ENCODE measurements around the gene MPRIP.

DNA sequence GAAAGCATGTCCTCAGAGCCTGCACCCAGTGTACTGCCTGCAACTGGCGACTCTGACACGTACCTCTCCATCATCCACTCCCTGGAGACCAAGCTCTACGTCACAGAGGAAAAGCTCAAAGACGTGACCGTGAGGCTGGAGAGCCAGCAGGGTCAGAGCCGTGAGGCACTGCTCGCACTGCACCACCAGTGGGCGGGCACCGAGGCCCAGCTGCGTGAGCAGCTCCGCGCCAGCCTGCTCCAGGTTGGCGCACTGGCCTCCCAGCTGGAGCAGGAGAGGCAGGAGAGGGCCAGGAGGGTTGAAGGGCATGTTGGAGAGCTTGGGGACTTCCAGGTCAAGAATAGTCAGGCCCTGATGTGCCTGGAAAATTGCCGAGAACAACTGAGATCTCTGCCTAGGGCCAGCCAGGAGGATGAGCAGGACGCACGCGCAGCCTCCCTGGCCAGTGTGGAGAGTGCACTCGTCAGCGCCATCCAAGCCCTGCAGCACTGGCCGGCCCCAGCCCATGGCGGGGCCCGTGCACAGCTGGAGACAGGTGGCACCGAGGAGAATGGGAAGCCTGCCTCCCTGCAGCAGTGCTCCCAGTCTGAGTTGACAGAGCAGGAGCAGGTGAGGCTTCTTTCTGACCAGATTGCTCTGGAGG is 123.5 kb downstream of the MPRIP start:
- no peak for TF ChIP-seq POLR2A (IDR thresholded peaks at IDR 0.05; ENCODE audit: borderline replicate concordance, extremely low read depth, insufficient read depth, insufficient read length)
- no peak for TF ChIP-seq YY1 (IDR thresholded peaks at IDR 0.05; ENCODE audit: extremely low read depth, insufficient replicate concordance, low read depth, low read length)
- TF ChIP-seq, protein P1, sequence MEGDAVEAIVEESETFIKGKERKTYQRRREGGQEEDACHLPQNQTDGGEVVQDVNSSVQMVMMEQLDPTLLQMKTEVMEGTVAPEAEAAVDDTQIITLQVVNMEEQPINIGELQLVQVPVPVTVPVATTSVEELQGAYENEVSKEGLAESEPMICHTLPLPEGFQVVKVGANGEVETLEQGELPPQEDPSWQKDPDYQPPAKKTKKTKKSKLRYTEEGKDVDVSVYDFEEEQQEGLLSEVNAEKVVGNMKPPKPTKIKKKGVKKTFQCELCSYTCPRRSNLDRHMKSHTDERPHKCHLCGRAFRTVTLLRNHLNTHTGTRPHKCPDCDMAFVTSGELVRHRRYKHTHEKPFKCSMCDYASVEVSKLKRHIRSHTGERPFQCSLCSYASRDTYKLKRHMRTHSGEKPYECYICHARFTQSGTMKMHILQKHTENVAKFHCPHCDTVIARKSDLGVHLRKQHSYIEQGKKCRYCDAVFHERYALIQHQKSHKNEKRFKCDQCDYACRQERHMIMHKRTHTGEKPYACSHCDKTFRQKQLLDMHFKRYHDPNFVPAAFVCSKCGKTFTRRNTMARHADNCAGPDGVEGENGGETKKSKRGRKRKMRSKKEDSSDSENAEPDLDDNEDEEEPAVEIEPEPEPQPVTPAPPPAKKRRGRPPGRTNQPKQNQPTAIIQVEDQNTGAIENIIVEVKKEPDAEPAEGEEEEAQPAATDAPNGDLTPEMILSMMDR (IDR thresholded peaks at IDR 0.05 in 2 of 3, conservative IDR thresholded peaks at IDR 0.05 in 1 of 3; ENCODE audit: borderline replicate concordance in 1 of 3, insufficient read depth in 1 of 3, low read depth in 2 of 3, low read length in 2 of 3), result no peak
- TF ChIP-seq POLR2AphosphoS5 (IDR thresholded peaks at IDR 0.05; ENCODE audit: low read depth, low read length), result no peak
- TF ChIP-seq EZH2 (IDR thresholded peaks at IDR 0.05), result no peak
- no peak for TF ChIP-seq CBX3 (IDR thresholded peaks at IDR 0.05; ENCODE audit: low read depth)
- no peak for TF ChIP-seq ZFX (IDR thresholded peaks at IDR 0.05)
- no peak for TF ChIP-seq TCF7L2 (IDR thresholded peaks at IDR 0.05; ENCODE audit: borderline replicate concordance, extremely low read depth, insufficient read depth, insufficient read length)
- TF ChIP-seq, protein P2, sequence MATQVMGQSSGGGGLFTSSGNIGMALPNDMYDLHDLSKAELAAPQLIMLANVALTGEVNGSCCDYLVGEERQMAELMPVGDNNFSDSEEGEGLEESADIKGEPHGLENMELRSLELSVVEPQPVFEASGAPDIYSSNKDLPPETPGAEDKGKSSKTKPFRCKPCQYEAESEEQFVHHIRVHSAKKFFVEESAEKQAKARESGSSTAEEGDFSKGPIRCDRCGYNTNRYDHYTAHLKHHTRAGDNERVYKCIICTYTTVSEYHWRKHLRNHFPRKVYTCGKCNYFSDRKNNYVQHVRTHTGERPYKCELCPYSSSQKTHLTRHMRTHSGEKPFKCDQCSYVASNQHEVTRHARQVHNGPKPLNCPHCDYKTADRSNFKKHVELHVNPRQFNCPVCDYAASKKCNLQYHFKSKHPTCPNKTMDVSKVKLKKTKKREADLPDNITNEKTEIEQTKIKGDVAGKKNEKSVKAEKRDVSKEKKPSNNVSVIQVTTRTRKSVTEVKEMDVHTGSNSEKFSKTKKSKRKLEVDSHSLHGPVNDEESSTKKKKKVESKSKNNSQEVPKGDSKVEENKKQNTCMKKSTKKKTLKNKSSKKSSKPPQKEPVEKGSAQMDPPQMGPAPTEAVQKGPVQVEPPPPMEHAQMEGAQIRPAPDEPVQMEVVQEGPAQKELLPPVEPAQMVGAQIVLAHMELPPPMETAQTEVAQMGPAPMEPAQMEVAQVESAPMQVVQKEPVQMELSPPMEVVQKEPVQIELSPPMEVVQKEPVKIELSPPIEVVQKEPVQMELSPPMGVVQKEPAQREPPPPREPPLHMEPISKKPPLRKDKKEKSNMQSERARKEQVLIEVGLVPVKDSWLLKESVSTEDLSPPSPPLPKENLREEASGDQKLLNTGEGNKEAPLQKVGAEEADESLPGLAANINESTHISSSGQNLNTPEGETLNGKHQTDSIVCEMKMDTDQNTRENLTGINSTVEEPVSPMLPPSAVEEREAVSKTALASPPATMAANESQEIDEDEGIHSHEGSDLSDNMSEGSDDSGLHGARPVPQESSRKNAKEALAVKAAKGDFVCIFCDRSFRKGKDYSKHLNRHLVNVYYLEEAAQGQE (IDR thresholded peaks at IDR 0.05; ENCODE audit: low read depth), result no peak
- TF ChIP-seq, protein P3, sequence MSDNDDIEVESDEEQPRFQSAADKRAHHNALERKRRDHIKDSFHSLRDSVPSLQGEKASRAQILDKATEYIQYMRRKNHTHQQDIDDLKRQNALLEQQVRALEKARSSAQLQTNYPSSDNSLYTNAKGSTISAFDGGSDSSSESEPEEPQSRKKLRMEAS (IDR thresholded peaks at IDR 0.05), result no peak
- no peak for TF ChIP-seq EGR1 (IDR thresholded peaks at IDR 0.05; ENCODE audit: low read depth)
- no peak for TF ChIP-seq SRF (IDR thresholded peaks at IDR 0.05; ENCODE audit: low read depth)
- TF ChIP-seq EZH2phosphoT487 (IDR thresholded peaks at IDR 0.05; ENCODE audit: borderline replicate concordance), result no peak
